Stimulated activated CD8-positive, alpha-beta memory T cell treated with anti-CD3 and anti-CD28 coated beads, Interleukin-7, amount 100 ng/mL, for 48 hours (primary cell): Measurements from ENCODE around the gene CYP26B1.

Experiments used
- DNase-seq, 2 donors: peaks; one replicate each; pipeline ENCODE4 v3.0.0-alpha.2; 2020; ENCODE audit warnings: low read depth in 1 of 2; ENCODE audit errors: extremely low read depth in 1 of 2

CYP26B1 gene

DNA sequence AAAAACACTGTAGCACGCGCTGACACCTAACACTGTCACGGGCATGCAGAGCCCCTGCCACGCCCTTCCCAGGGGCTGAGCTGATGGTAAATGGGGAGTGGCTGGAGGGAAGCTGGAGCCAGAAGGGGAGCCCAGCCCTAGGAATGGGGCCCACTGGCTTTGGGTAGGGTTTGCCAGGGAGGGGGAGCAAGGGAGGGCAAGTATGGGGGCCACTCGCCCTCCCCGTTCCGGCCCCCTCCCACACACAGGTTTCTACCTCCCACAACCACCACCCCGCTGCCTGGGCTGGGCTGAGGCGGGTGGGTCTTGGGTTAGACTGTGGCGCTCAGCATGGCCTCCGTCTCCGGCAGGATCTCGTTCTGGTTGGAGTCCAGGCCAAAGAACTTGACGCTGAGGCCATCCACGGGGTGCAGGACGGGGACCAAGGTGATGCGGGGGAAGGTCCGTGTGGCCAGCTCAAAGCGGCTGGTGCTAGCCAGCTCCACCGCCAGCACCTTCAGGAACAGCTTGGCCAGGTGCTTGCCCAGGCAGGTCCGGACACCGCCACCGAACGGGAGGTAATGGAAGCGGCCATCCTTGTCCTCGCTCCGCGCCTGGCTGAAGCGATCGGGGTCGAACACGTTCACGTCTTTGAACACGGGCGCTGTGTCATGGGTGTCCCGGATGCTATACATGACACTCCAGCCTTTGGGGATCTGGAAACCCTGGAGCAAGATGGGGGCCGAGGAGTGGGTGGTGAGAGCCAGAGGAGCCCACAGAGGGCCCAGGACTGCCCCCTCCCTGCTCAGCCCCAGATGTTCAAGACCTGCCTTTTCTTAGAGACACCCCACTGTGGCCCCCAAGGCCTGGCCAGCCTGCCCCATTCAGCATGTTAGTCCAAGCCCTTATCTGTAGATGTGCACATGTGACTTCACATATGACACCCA lies 15.5 kb downstream of the CYP26B1 start:
- DNase-seq, result no peak

DNA sequence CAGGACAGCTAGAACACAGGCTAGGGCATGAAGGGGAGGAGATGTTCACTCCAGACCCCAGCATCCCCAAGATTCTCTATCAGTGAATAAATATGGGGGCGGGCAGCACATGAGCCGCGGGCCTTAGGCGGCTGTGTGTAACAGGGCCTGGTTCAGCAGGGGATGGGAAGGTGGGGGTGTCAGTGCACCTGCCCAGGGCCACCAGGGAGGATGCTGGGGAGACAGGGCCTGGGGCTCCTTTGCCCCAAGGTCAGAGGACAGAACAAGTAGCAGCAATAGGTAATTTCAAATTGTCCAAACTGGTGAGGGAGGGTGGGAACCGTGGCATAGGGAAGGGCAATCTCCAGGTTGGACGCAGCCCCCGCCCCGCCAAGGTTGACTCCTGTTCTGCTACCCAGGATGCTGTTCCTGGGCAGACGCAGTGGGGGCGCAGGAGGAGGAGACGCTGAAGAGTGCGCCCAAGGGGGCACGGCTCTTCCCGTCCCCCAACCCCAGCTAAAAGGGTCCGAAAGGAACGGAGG lies 16.2 kb downstream of the CYP26B1 start:
- DNase-seq, result no peak

GRCh38 chr2:72130659-72131360 lies 16.9 kb downstream of the CYP26B1 start:
- DNase-seq, result no peak

GRCh38 chr2:72129681-72130340 lies 17.9 kb downstream of the CYP26B1 start:
- no peak for DNase-seq

- DNase-seq, result no peak
These were observed 18.8 kb downstream of the CYP26B1 start for GRCh38 chr2:72128843-72129227.

DNA sequence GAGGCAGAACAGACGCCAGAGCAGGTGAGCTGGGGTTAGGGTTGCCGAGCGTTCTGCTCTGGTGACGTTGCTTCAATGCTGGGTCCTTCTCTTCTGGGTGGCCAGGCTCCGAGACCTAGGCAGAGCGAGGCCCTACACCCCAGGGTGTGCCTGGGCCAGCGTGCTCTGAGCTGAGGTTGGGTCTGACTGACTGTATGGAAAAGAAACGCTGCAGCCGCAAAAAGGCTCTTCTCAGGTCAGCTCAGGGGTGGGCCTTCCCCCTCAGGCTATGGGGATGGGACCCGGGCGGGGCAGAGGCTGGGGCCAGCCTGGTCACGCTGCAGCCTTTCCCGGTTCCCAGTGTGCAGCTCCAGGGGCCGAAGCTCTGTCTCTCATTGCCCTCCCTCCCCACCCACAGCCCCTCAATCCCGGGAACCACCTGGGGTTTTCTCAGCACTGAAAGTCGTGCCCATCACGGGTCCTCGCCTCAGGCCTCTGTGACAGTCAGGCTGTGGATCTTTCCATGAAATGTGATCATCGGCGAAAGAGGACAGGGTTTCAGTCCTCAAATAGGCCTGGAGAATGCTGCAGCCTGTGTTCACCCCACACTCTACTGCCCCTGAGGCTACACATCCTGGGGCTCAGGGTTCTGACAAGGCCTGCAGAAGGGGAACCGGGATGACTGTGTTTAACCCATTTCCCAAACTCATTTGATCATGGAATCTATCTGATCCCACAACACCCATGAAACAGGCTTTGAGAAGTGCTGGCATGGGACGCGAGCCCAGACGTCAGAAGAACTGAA lies 19.4 kb downstream of the CYP26B1 start:
- DNase-seq, result no peak

GRCh38 chr2:72127401-72128058 lies 20.1 kb downstream of the CYP26B1 start:
- no peak for DNase-seq

GRCh38 chr2:72126186-72127100 lies 21.2 kb downstream of the CYP26B1 start:
- no peak for DNase-seq

DNA sequence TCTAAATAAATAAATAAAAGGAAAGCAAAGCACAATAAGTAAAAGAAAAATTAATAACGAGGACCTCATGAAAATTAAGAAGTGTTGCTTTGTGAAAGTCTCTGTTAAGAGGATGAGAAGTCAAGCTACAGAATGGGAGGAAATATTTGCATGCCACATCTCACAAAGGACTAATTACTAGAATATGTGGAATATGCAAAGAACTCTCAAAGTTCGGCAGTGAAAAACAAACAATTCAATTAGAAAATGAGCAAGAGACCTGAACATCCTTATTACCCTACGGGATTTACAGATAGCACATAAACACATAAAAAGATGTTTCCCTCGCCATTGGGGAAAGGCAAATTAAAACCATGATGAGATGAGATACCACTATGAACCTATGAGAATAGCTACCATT lies 23.3 kb downstream of the CYP26B1 start:
- DNase-seq, result no peak

GRCh38 chr2:72121153-72121552 lies 26.5 kb downstream of the CYP26B1 start:
- no peak for DNase-seq

- no peak for DNase-seq
These were observed 28.7 kb downstream of the CYP26B1 start for GRCh38 chr2:72118951-72119350.

GRCh38 chr2:72118386-72118785 lies 29.3 kb downstream of the CYP26B1 start:
- no peak for DNase-seq

DNA sequence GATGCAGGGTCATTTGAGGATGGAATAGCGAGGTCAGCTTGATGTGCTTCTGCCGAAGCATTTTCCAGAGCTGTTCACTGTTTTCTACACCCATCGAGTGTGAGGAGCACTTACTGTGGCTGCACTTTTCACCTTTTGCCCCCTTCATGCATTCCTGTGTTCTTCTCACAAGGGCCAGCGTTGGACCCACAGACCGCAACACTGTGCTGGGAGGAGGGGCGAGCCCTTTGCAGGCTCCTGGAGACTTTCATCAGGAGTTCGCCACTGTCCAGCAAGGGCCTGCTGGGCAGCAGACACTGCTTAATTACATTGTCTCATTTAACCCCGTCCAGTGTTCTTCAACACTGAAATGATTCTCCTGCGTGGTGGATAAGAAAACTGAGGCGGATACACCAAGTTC lies 29.9 kb downstream of the CYP26B1 start:
- no peak for DNase-seq

GRCh38 chr2:72117029-72117428 lies 30.6 kb downstream of the CYP26B1 start:
- no peak for DNase-seq

DNA sequence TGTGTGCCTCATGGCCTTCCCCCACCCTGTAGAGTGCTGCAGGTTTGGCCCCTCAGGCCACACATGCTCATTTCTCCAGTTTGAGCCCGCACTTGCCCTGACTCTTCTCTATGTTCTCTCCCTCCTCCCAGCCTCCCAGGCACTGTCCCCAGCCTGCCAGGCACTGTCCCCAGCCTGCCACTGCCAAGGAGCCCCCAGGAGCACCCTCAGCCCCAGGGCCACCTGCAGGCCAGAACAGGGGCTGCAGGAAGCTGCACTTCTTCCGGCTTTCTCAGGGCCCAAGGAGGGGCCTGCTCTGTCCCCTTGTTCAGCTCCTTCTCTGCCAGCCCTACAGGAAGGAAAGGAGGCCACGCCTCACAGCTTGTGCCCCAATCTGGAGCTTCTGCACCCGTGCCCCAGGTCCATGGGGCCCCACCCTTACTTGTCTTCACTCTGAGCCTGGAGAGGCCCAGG lies 31.6 kb downstream of the CYP26B1 start:
- no peak for DNase-seq

DNA sequence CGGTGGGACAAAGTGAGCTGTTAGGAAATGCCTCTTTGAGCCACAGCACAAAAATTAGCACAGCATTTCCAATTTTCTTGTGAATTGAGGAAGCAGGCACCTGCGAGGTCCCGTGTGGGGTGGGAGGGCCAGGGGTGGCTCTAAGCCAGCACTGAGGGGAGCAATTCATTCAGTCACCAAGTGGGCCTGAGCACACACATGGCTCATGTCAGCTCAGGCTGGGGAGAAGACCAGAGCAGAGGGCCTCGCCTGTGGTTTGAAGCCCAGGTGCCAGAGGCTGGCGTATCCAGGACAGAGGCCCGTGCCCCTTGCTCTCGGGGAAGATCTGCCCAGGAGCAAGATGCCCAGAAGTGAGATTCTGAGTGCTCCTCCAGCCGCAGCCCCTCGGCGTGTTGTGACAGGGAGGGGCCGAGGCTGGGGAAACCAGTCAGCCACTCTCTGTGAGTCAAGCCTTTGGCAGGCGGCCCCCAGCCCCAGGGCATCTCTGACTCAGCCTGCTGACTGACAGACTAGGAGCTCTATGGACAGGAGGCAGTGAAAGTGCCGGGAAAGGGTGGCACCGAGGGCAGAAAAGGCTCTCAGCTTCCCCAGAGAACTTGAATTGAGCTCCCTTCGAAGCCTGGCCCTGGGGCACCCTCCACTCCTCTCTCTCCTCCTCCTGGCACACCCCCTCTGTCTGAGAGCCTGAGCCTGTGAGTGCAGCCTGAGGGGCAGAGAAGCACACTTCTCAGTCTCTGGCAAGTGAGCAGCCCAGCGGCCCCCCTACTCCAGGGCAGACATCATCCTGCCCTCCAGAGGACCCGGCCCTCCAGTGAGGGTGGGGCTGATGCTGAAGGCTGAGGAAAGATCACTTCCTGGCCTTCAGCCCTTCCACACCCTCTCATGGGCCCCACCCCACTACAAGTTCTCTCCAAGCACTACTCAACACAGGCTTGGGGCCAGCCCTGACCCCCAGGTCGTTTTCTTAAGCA lies 32.3 kb downstream of the CYP26B1 start:
- DNase-seq, result no peak

- DNase-seq, result no peak
These were observed 33.0 kb downstream of the CYP26B1 start for GRCh38 chr2:72114693-72115051.
